Measurements from ENCODE around the gene HVCN1. TPM values are rescaled to one million over a fixed set of nuclear protein-coding genes. Genes with fewer than 3 reads are reported as not detected.
A peak's percentile ranks its signal among the peaks of the same experiment; 100 is the strongest.

HVCN1 gene
- total and polyA plus RNA-seq, 2 donors (not counting 1 experiment from before 2014, with no cell fraction given), result 216 to 422 TPM

DNA sequence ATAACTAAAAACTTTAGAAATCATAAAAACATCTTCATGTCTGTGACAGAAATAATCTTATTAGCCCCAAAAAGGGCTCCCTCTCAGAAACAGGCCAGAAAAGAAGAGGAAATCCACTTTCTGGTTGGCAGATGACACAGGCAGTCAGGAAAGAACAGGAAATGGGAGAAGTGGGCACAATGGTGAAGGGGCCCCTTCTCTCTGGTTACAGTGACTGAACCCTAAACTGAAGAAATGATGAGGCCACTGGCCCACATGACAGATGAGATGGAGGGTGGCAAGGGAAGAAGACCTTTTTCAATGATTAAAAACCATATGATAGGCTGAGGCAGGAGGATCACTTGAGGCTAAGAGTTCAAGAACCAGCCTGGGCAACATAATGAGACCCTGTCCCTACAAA lies 53.9 kb downstream of the HVCN1 start:
- Histone ChIP-seq H3K4me1 (ENCODE audit: control insufficient read depth in 2 of 2, insufficient read depth in 2 of 2, low read length in 2 of 2) (peaks cover 79 to 86% of the 10 kb centered on the region in 2 donors), H3K27ac (ENCODE audit: low read length in 2 of 2) (peak overlapping the region; percentile 15 to 90)

More for the DNA sequence above, 53.9 kb downstream of the HVCN1 start:
- intact Hi-C loops (cut with micrococcal nuclease), result no loop called here
- H4K20me1 ChIP-seq (ENCODE audit: control insufficient read depth, insufficient read depth, low read length, poor library complexity, severe bottlenecking), result no peaks in the 10 kb centered on the region
- ATAC-seq (ENCODE audit: low read depth) (no peak), DNase-seq (no peak)
- no peak overlapping the region for H3K4me3 Mint-ChIP-seq
- ChIA-PET POLR2A (interaction anchor here (1.7 to 2.3 kb wide), 2 partner anchors 8 to 11 kb away, joined by 6 read pairs; no protein-coding TSS in a partner anchor), CTCF (interaction anchor here (1.4 to 1.6 kb wide), 2 partner anchors 15 to 63 kb away, joined by 4 to 5 read pairs; no protein-coding TSS in a partner anchor)
- H3K9ac ChIP-seq (ENCODE audit: low read length), result no peak overlapping the region
- H3K4me2 ChIP-seq (replicated peaks; ENCODE audit: low read depth, low read length, poor library complexity, severe bottlenecking), result peak overlapping the region; percentile 36
- H3K27ac Mint-ChIP-seq, result peak overlapping the region; percentile 68
- no peak overlapping the region for H2AFZ ChIP-seq (ENCODE audit: insufficient read depth, low read depth, low read length, poor library complexity, severe bottlenecking)
- TF ChIP-seq CTCF (IDR thresholded peaks at IDR 0.05) (no peak), EZH2 (IDR thresholded peaks at IDR 0.05; ENCODE audit: borderline replicate concordance, insufficient read depth, low read depth, low read length, poor library complexity, severe bottlenecking) (no peak)
- peaks cover 79% of the 10 kb centered on the region for H3K4me1 Mint-ChIP-seq
- H3K9me3 Mint-ChIP-seq (ENCODE audit: insufficient read depth), result no peaks in the 10 kb centered on the region
- H3K79me2 ChIP-seq (ENCODE audit: control insufficient read depth, insufficient read depth, low read length), result peaks cover 83% of the 10 kb centered on the region
- H3K4me3 ChIP-seq (ENCODE audit: control extremely low read depth in 1 of 5, extremely low read depth in 1 of 5, insufficient read depth in 1 of 5, low read depth in 2 of 5, low read length in 4 of 5), result no peak overlapping the region
- H3K9me3 ChIP-seq (ENCODE audit: control extremely low read depth in 1 of 3, control insufficient read depth in 2 of 3, insufficient read depth in 1 of 3, low read length in 2 of 3), result peaks cover 0 to 1% (median 0%) of the 10 kb centered on the region in 3 donors
- peaks cover 0 to 3% of the 10 kb centered on the region in 2 experiments for H3K36me3 ChIP-seq (replicated peaks in 1 of 2; ENCODE audit: control extremely low read depth in 1 of 2, control insufficient read depth in 1 of 2, extremely low read depth in 1 of 2, insufficient read depth in 2 of 2, low read length in 1 of 2)
- H3K27me3 ChIP-seq (replicated peaks in 1 of 4; ENCODE audit: control extremely low read depth in 1 of 4, control insufficient read depth in 3 of 4, insufficient read depth in 4 of 4, low read length in 3 of 4), result no peaks in the 10 kb centered on the region
- no peaks in the 10 kb centered on the region for H3K27me3 Mint-ChIP-seq
